Smooth muscle cell (in vitro differentiated cells): ENCODE data around the gene ARHGAP23. TPM values are rescaled to one million over a fixed set of nuclear protein-coding genes. Genes with fewer than 3 reads are reported as not detected.

Experiments used
- DNase-seq: peaks from one replicate; lab custom pipeline; 2025; ENCODE audit not compliant: unreplicated experiment; lab: John Stamatoyannopoulos, UW
- H2AFZ ChIP-seq: fragments of 200-600 bp; sonication (generic); 2 replicates; pipeline ENCODE4 v1.6.0; 2016; ENCODE audit warnings: antibody characterized with exemption, low read depth, mild to moderate bottlenecking
- H3F3A ChIP-seq: fragments of 200-600 bp; sonication (generic); 2 replicates; pipeline ENCODE4 v1.6.0; 2017; ENCODE audit warnings: antibody characterized with exemption, low read depth
- H3K27ac ChIP-seq: fragments of 200-600 bp; sonication (generic); 2 replicates; pipeline ENCODE4 v1.5.1; 2016; ENCODE audit warnings: low read depth, mild to moderate bottlenecking
- H3K27me3 ChIP-seq: fragments of 200-600 bp; sonication (generic); 2 replicates; pipeline ENCODE4 v1.6.1; 2016; ENCODE audit warnings: low read depth, mild to moderate bottlenecking
- H3K36me3 ChIP-seq: fragments of 200-600 bp; sonication (generic); 2 replicates; pipeline ENCODE4 v1.5.1; 2016; ENCODE audit warnings: low read depth
- H3K4me1 ChIP-seq: fragments of 200-600 bp; sonication (generic); 2 replicates; pipeline ENCODE4 v1.5.1; 2016; ENCODE audit warnings: low read depth
- H3K4me2 ChIP-seq: fragments of 200-600 bp; sonication (generic); 2 replicates; pipeline ENCODE4 v1.6.0; 2016; ENCODE audit warnings: mild to moderate bottlenecking
- H3K4me3 ChIP-seq: fragments of 200-600 bp; sonication (generic); 2 replicates; pipeline ENCODE4 v1.5.1; 2016; ENCODE audit warnings: mild to moderate bottlenecking
- H3K79me2 ChIP-seq: fragments of 200-600 bp; sonication (generic); 2 replicates; pipeline ENCODE4 v1.6.0; 2016; ENCODE audit warnings: low read depth, mild to moderate bottlenecking
- H3K9ac ChIP-seq: fragments of 200-600 bp; sonication (generic); 2 replicates; pipeline ENCODE4 v1.6.0; 2016; ENCODE audit warnings: low read depth
- H3K9me3 ChIP-seq: fragments of 200-600 bp; sonication (generic); replicated peaks from 2 replicates; pipeline ENCODE4 v1.5.1; 2016; ENCODE audit warnings: low read depth
- H4K20me1 ChIP-seq: fragments of 200-600 bp; sonication (generic); 2 replicates; pipeline ENCODE4 v1.6.0; 2016; ENCODE audit warnings: low read depth
- WGBS: methylation state at CpG from one replicate; pipeline ENCODE4 v1.1.7; 2016; ENCODE audit warnings: low lambda C conversion rate; 5-methylcytosine and 5-hydroxymethylcytosine counted together
- polyA plus RNA-seq: library from polyadenylated mRNA; unstranded; fragments of >200 nt; fragmentation: Nextera tagmentation; extraction: Ambion mirVana; gene quantifications from 2 replicates; pipeline ENCODE4 v1.2.1, GENCODE V29; 2016
- total RNA-seq: library from RNA; depleted of rRNA; stranded (reverse); fragments of >200 nt; gene quantifications from 2 replicates; pipeline ENCODE4 v1.2.3, GENCODE V29; 2014
- TF ChIP-seq, protein P1 (sequence below): fragments of 200-600 bp; sonication (generic); IDR thresholded peaks from 2 replicates; pipeline ENCODE4 v1.5.1; 2017; ENCODE audit warnings: borderline replicate concordance, mild to moderate bottlenecking, antibody characterized with exemption; ENCODE audit not compliant: insufficient read depth, poor library complexity, severe bottlenecking

The ARHGAP23 gene
- total and polyA plus RNA-seq, 2 experiments from 2014 or later, result 24.9 to 34.0 TPM

GRCh38 chr17:38397227-38397626 lies 31.0 kb upstream of the ARHGAP23 start:
- peaks cover 5% of the 10 kb centered on the region for H4K20me1 ChIP-seq
- no peak overlapping the region for H3K4me3 ChIP-seq
- H3K79me2 ChIP-seq, result no peaks in the 10 kb centered on the region
- H3K36me3 ChIP-seq, result peaks cover 8% of the 10 kb centered on the region
- H3K9me3 ChIP-seq, result no peaks in the 10 kb centered on the region
- TF ChIP-seq, protein P1, sequence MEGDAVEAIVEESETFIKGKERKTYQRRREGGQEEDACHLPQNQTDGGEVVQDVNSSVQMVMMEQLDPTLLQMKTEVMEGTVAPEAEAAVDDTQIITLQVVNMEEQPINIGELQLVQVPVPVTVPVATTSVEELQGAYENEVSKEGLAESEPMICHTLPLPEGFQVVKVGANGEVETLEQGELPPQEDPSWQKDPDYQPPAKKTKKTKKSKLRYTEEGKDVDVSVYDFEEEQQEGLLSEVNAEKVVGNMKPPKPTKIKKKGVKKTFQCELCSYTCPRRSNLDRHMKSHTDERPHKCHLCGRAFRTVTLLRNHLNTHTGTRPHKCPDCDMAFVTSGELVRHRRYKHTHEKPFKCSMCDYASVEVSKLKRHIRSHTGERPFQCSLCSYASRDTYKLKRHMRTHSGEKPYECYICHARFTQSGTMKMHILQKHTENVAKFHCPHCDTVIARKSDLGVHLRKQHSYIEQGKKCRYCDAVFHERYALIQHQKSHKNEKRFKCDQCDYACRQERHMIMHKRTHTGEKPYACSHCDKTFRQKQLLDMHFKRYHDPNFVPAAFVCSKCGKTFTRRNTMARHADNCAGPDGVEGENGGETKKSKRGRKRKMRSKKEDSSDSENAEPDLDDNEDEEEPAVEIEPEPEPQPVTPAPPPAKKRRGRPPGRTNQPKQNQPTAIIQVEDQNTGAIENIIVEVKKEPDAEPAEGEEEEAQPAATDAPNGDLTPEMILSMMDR, result no peak
- H3F3A ChIP-seq, result no peaks in the 10 kb centered on the region
- no peak overlapping the region for H3K9ac ChIP-seq
- H2AFZ ChIP-seq, result no peak overlapping the region
- no peaks in the 10 kb centered on the region for H3K4me1 ChIP-seq
- H3K4me2 ChIP-seq, result no peak overlapping the region
- H3K27me3 ChIP-seq, result no peaks in the 10 kb centered on the region
- H3K27ac ChIP-seq, result no peak overlapping the region
- 92% methylated on average over 2 of the region's 2 CpGs for WGBS
- no peak for DNase-seq

GRCh38 chr17:38400286-38400685 lies 28.0 kb upstream of the ARHGAP23 start:
- TF ChIP-seq, protein P1, result no peak
- Histone ChIP-seq H3K79me2 (no peaks in the 10 kb centered on the region), H3K9me3 (no peaks in the 10 kb centered on the region), H3K4me3 (no peak overlapping the region), H3K4me1 (no peaks in the 10 kb centered on the region), H3K27ac (no peak overlapping the region), H3K4me2 (no peak overlapping the region), H3F3A (no peaks in the 10 kb centered on the region), H3K27me3 (no peaks in the 10 kb centered on the region), H2AFZ (no peak overlapping the region), H3K9ac (no peak overlapping the region), H4K20me1 (no peaks in the 10 kb centered on the region), H3K36me3 (peaks cover 7% of the 10 kb centered on the region)
- no peak for DNase-seq
- WGBS, result 94% methylated on average over 6 of the region's 6 CpGs

GRCh38 chr17:38401459-38401858 lies 26.8 kb upstream of the ARHGAP23 start:
- Histone ChIP-seq H3K9me3 (no peaks in the 10 kb centered on the region), H3F3A (no peaks in the 10 kb centered on the region), H3K36me3 (no peaks in the 10 kb centered on the region), H3K9ac (no peak overlapping the region), H4K20me1 (no peaks in the 10 kb centered on the region), H3K79me2 (no peaks in the 10 kb centered on the region), H3K27ac (no peak overlapping the region), H3K4me2 (no peak overlapping the region), H3K4me1 (no peaks in the 10 kb centered on the region), H3K27me3 (no peaks in the 10 kb centered on the region), H2AFZ (no peak overlapping the region), H3K4me3 (no peak overlapping the region)
- 88% methylated on average over 4 of the region's 4 CpGs for WGBS
- TF ChIP-seq, protein P1, result no peak
- DNase-seq, result no peak

GRCh38 chr17:38402897-38403296 lies 25.4 kb upstream of the ARHGAP23 start:
- no peaks in the 10 kb centered on the region for H3F3A ChIP-seq
- H3K9me3 ChIP-seq, result no peaks in the 10 kb centered on the region
- H3K27ac ChIP-seq, result no peak overlapping the region
- no peaks in the 10 kb centered on the region for H3K36me3 ChIP-seq
- H4K20me1 ChIP-seq, result no peaks in the 10 kb centered on the region
- no peak overlapping the region for H3K4me2 ChIP-seq
- WGBS, result 93% methylated on average over 5 of the region's 5 CpGs
- no peak for DNase-seq
- TF ChIP-seq, protein P1, result no peak
- no peak overlapping the region for H2AFZ ChIP-seq
- no peaks in the 10 kb centered on the region for H3K4me1 ChIP-seq
- H3K27me3 ChIP-seq, result no peaks in the 10 kb centered on the region
- no peak overlapping the region for H3K4me3 ChIP-seq
- no peak overlapping the region for H3K9ac ChIP-seq
- no peaks in the 10 kb centered on the region for H3K79me2 ChIP-seq
